ENCODE results near the gene IPO13. TPM values are rescaled to one million over a fixed set of nuclear protein-coding genes. Genes with fewer than 3 reads are reported as not detected.

IPO13 gene
- total RNA-seq, 4 donors from 2014 or later: 9.1 to 36.5 (median 32.0) TPM

- peaks cover 3 to 31% (median 12%) of the 10 kb centered on the region in 4 donors for H3K4me1 ChIP-seq
- no peaks in the 10 kb centered on the region for H3K9me3 ChIP-seq
- TF ChIP-seq, protein P1, sequence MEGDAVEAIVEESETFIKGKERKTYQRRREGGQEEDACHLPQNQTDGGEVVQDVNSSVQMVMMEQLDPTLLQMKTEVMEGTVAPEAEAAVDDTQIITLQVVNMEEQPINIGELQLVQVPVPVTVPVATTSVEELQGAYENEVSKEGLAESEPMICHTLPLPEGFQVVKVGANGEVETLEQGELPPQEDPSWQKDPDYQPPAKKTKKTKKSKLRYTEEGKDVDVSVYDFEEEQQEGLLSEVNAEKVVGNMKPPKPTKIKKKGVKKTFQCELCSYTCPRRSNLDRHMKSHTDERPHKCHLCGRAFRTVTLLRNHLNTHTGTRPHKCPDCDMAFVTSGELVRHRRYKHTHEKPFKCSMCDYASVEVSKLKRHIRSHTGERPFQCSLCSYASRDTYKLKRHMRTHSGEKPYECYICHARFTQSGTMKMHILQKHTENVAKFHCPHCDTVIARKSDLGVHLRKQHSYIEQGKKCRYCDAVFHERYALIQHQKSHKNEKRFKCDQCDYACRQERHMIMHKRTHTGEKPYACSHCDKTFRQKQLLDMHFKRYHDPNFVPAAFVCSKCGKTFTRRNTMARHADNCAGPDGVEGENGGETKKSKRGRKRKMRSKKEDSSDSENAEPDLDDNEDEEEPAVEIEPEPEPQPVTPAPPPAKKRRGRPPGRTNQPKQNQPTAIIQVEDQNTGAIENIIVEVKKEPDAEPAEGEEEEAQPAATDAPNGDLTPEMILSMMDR (IDR thresholded peaks at IDR 0.05): no peak
- no peak for TF ChIP-seq POLR2A (IDR thresholded peaks at IDR 0.05)
- peak overlapping the region; percentile 18 to 56 (median 49) for H3K4me3 ChIP-seq
- H3K27ac ChIP-seq: no peak overlapping the region
- DNase-seq: no peak
- H3K27me3 ChIP-seq: no peaks in the 10 kb centered on the region
- H3K36me3 ChIP-seq: no peaks in the 10 kb centered on the region
Observed at GRCh38 chr1:43935711-43936427, 10.9 kb upstream of the IPO13 start.

DNA sequence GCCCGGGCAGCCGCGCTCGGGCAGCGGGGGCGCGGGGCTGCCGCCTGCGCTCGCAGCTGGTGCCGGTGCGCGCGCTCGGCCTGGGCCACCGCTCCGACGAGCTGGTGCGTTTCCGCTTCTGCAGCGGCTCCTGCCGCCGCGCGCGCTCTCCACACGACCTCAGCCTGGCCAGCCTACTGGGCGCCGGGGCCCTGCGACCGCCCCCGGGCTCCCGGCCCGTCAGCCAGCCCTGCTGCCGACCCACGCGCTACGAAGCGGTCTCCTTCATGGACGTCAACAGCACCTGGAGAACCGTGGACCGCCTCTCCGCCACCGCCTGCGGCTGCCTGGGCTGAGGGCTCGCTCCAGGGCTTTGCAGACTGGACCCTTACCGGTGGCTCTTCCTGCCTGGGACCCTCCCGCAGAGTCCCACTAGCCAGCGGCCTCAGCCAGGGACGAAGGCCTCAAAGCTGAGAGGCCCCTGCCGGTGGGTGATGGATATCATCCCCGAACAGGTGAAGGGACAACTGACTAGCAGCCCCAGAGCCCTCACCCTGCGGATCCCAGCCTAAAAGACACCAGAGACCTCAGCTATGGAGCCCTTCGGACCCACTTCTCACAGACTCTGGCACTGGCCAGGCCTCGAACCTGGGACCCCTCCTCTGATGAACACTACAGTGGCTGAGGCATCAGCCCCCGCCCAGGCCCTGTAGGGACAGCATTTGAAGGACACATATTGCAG, 10.2 kb upstream of the IPO13 start:
- H3K27me3 ChIP-seq: no peaks in the 10 kb centered on the region
- TF ChIP-seq POLR2A (IDR thresholded peaks at IDR 0.05): no peak
- TF ChIP-seq, protein P1 (IDR thresholded peaks at IDR 0.05): peak in 3 of 6 experiments; percentile 2 to 13 (median 5)
- no peak for DNase-seq
- H3K9me3 ChIP-seq: no peaks in the 10 kb centered on the region
- H3K4me1 ChIP-seq: peaks cover 3 to 31% (median 12%) of the 10 kb centered on the region in 4 donors
- peak overlapping the region; percentile 18 to 56 (median 49) for H3K4me3 ChIP-seq
- no peaks in the 10 kb centered on the region for H3K36me3 ChIP-seq
- no peak overlapping the region for H3K27ac ChIP-seq

- no peaks in the 10 kb centered on the region for H3K36me3 ChIP-seq
- no peak overlapping the region for H3K27ac ChIP-seq
- H3K4me3 ChIP-seq: no peak overlapping the region
- H3K4me1 ChIP-seq: peaks cover 3 to 31% (median 12%) of the 10 kb centered on the region in 4 donors
- no peak for TF ChIP-seq POLR2A (IDR thresholded peaks at IDR 0.05)
- TF ChIP-seq, protein P1 (IDR thresholded peaks at IDR 0.05): no peak
- no peaks in the 10 kb centered on the region for H3K27me3 ChIP-seq
- DNase-seq: no peak
- H3K9me3 ChIP-seq: no peaks in the 10 kb centered on the region
Observed at GRCh38 chr1:43937179-43937865, 9.4 kb upstream of the IPO13 start.

GRCh38 chr1:43938383-43938782, 8.4 kb upstream of the IPO13 start:
- Histone ChIP-seq H3K4me1 (peaks cover 3 to 27% (median 10%) of the 10 kb centered on the region in 4 donors), H3K9me3 (no peaks in the 10 kb centered on the region), H3K27me3 (no peaks in the 10 kb centered on the region), H3K36me3 (no peaks in the 10 kb centered on the region), H3K4me3 (no peak overlapping the region), H3K27ac (no peak overlapping the region)
- no peak for TF ChIP-seq POLR2A (IDR thresholded peaks at IDR 0.05)
- TF ChIP-seq, protein P1 (IDR thresholded peaks at IDR 0.05): no peak
- no peak for DNase-seq

- Histone ChIP-seq H3K9me3 (no peaks in the 10 kb centered on the region), H3K27me3 (no peaks in the 10 kb centered on the region), H3K4me3 (no peak overlapping the region), H3K4me1 (peaks cover 0 to 20% (median 4%) of the 10 kb centered on the region in 4 donors), H3K36me3 (no peaks in the 10 kb centered on the region), H3K27ac (no peak overlapping the region)
- no peak for DNase-seq
- TF ChIP-seq POLR2A (IDR thresholded peaks at IDR 0.05): no peak
- TF ChIP-seq, protein P1 (IDR thresholded peaks at IDR 0.05): no peak
Observed at GRCh38 chr1:43938892-43939587, 7.7 kb upstream of the IPO13 start.
